Liver (tissue), 4 donors: ENCODE data around the gene CDCA4. TPM values are rescaled to one million over a fixed set of nuclear protein-coding genes. Genes with fewer than 3 reads are reported as not detected.

Experiments used
- polyA plus RNA-seq, 2 donors: library from polyadenylated mRNA; stranded (reverse) in 1 of 2; unstranded in 1 of 2; fragments of 200-250 nt in 1 of 2; fragments of >200 nt in 1 of 2; fragmentation: Nextera tagmentation in 1 of 2; extraction: Ambion mirVana in 1 of 2; gene quantifications; one replicate each; pipeline versions ENCODE4 v1.2.1 to v1.2.3, GENCODE V29; 2013 to 2015
- total RNA-seq, 2 donors: library from RNA; depleted of rRNA; stranded (reverse); fragments of >200 nt; gene quantifications; one replicate each; pipeline ENCODE4 v1.2.3, GENCODE V29; 2014
- donor health status: healthy.
- donor health status: healthy.
- donor health status: healthy.

Gene CDCA4
- total and polyA plus RNA-seq, 4 donors: 1.2 to 34.5 (median 2.7) TPM

Other genes with a start within 250 kb of the CDCA4 start
- 100 to 1,000 TPM in 1 of 2 donors, 10 to 100 TPM in 1; 39.2 to 192 TPM for gene AKT1, start 225.3 kb downstream of the CDCA4 start, total RNA-seq
- 10 to 100 TPM; 30.6 to 78.2 TPM for gene AKT1, start 225.3 kb downstream of the CDCA4 start, polyA plus RNA-seq
- 1 to 10 TPM; 5.4 to 9.4 TPM for gene ZBTB42, start 220.0 kb downstream of the CDCA4 start, total RNA-seq
- gene ZBTB42, start 220.0 kb downstream of the CDCA4 start, polyA plus RNA-seq: 1 to 10 TPM; 1.5 to 4.4 TPM
- 10 to 100 TPM in 1 of 2 donors, 1 to 10 TPM in 1; 3.4 to 10.9 TPM for gene CEP170B, start 155.8 kb downstream of the CDCA4 start, total RNA-seq
- gene CEP170B, start 155.8 kb downstream of the CDCA4 start, polyA plus RNA-seq: 10 to 100 TPM in 1 of 2 donors, 1 to 10 TPM in 1; 1.5 to 10.1 TPM
- gene PLD4, start 96.2 kb downstream of the CDCA4 start, total RNA-seq: 10 to 100 TPM in 1 of 2 donors, under 1 TPM in 1; under 0.01 to 14.5 TPM
- gene PLD4, start 96.2 kb downstream of the CDCA4 start, polyA plus RNA-seq: under 1 TPM; 0.31 to 0.39 TPM
- gene AHNAK2, start 42.7 kb downstream of the CDCA4 start, total RNA-seq: 1 to 10 TPM in 1 of 2 donors, under 1 TPM in 1; 0.05 to 2.6 TPM
- 1 to 10 TPM in 1 of 2 donors, under 1 TPM in 1; 0.40 to 1.9 TPM for gene AHNAK2, start 42.7 kb downstream of the CDCA4 start, polyA plus RNA-seq
- 1 to 10 TPM in 1 of 2 donors, under 1 TPM in 1; 0.98 to 3.5 TPM for gene CLBA1, start 35.3 kb downstream of the CDCA4 start, total RNA-seq
- 1 to 10 TPM; 1.0 to 3.9 TPM for gene CLBA1, start 35.3 kb downstream of the CDCA4 start, polyA plus RNA-seq
- 1 to 10 TPM; 1.2 TPM for gene GPR132, start 44.3 kb upstream of the CDCA4 start, total RNA-seq
- under 1 TPM; 0.32 to 0.33 TPM for gene GPR132, start 44.3 kb upstream of the CDCA4 start, polyA plus RNA-seq
- gene JAG2, start 147.7 kb upstream of the CDCA4 start, total RNA-seq: 1 to 10 TPM in 1 of 2 donors, under 1 TPM in 1; 0.33 to 1.0 TPM
- gene JAG2, start 147.7 kb upstream of the CDCA4 start, polyA plus RNA-seq: under 1 TPM; 0.24 to 0.75 TPM
- 1 to 10 TPM; 3.8 to 4.8 TPM for gene NUDT14, start 160.2 kb upstream of the CDCA4 start, total RNA-seq
- 10 to 100 TPM; 11.1 to 24.2 TPM for gene NUDT14, start 160.2 kb upstream of the CDCA4 start, polyA plus RNA-seq
- 10 to 100 TPM; 15.9 to 17.5 TPM for gene BTBD6, start 227.4 kb upstream of the CDCA4 start, total RNA-seq
- 10 to 100 TPM in 1 of 2 donors, 1 to 10 TPM in 1; 5.8 to 18.1 TPM for gene BTBD6, start 227.4 kb upstream of the CDCA4 start, polyA plus RNA-seq